Left lung (tissue), 10 donors: ENCODE data around the gene FHIT. TPM values are rescaled to one million over a fixed set of nuclear protein-coding genes. Genes with fewer than 3 reads are reported as not detected.

Experiments
- ATAC-seq: fragments of 200-7000 bp; cut with Tn5 transposase; one replicate; pipeline ENCODE4 v1.9.1; 2020; ENCODE audit warnings: moderate library complexity
- DNase-seq, 4 donors: peaks; one replicate each; pipeline ENCODE4 v3.0.0-alpha.2; 2013 to 2020
- H3K27ac ChIP-seq, 2 donors: fragments of 200-600 bp; sonication (generic) in 1 of 2; one replicate each; pipeline versions ENCODE4 v1.5.0 to v1.8.0; 2020 to 2021
- H3K27me3 ChIP-seq, 2 donors: fragments of 200-600 bp; sonication (generic) in 1 of 2; one replicate each; pipeline versions ENCODE4 v1.5.0 to v1.8.0; 2020 to 2021
- H3K36me3 ChIP-seq, 2 donors: fragments of 200-600 bp; sonication (generic) in 1 of 2; one replicate each; pipeline versions ENCODE4 v1.5.0 to v1.8.0; 2020 to 2021
- H3K4me1 ChIP-seq, 2 donors: fragments of 200-600 bp; one replicate each; pipeline ENCODE4 v1.8.0; 2021
- H3K4me3 ChIP-seq, 2 donors: fragments of 200-600 bp; sonication (generic) in 1 of 2; one replicate each; pipeline versions ENCODE4 v1.5.0 to v1.8.0; 2020 to 2021; ENCODE audit warnings: mild to moderate bottlenecking in 1 of 2
- H3K9me3 ChIP-seq, 2 donors: fragments of 200-600 bp; sonication (generic) in 1 of 2; one replicate each; pipeline versions ENCODE4 v1.5.0 to v1.8.0; 2020 to 2021
- intact Hi-C, 2 donors: fragments of 100-400 bp; cut with DNase I; formaldehyde crosslinking; loops; one replicate each; pipeline versions ENCODE4 v1.11.2 to v1.14.2; 2022
- polyA plus RNA-seq, 6 donors: library from polyadenylated mRNA; unstranded; fragments of 120-200 nt; gene quantifications; one replicate each; pipeline ENCODE4 v1.2.1, GENCODE V29; 2013; ENCODE audit not compliant: insufficient read length in 6 of 6
- total RNA-seq, 2 donors: library from RNA; stranded (reverse); fragmentation: NEBNext Ultra II Directional; extraction: Animal tissue kit (Norgen Biotek cat#: 25700); gene quantifications; one replicate each; pipeline ENCODE4 v1.2.1, GENCODE V29; 2021
- TF ChIP-seq, protein P1 (sequence below), 2 donors: fragments of 200-600 bp; sonication (generic) in 1 of 2; IDR thresholded peaks; one replicate each; pipeline versions ENCODE4 v1.5.0 to v1.8.0; 2021; ENCODE audit warnings: antibody characterized with exemption in 2 of 2
- donor health status: DM: no; HTN: yes; CAD: no.
- donor health status: DM: no; HTN: no; CAD: no.

The FHIT gene
- total and polyA plus RNA-seq, 8 donors, result 8.5 to 16.3 (median 9.7) TPM

DNA sequence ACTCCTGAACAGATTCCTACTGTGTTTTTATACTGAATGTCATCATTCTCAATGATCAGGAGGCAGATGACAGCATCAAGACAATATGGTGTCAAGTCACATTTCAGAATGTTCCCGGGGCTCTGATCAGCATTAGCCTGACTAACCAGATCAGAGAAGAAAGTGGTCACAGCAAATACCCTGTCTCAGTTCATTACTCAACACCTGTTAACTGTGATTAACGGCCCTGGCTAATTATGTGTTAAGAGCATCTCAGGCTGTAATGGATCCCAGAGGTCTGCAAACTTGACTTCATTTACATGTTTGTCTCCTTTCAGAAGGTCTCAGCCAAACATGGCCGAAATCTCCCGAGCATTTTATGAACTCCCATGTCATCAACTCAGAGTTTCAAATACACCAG lies 833.7 kb downstream of the FHIT start:
- TF ChIP-seq, protein P1, sequence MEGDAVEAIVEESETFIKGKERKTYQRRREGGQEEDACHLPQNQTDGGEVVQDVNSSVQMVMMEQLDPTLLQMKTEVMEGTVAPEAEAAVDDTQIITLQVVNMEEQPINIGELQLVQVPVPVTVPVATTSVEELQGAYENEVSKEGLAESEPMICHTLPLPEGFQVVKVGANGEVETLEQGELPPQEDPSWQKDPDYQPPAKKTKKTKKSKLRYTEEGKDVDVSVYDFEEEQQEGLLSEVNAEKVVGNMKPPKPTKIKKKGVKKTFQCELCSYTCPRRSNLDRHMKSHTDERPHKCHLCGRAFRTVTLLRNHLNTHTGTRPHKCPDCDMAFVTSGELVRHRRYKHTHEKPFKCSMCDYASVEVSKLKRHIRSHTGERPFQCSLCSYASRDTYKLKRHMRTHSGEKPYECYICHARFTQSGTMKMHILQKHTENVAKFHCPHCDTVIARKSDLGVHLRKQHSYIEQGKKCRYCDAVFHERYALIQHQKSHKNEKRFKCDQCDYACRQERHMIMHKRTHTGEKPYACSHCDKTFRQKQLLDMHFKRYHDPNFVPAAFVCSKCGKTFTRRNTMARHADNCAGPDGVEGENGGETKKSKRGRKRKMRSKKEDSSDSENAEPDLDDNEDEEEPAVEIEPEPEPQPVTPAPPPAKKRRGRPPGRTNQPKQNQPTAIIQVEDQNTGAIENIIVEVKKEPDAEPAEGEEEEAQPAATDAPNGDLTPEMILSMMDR (IDR thresholded peaks at IDR 0.05), result no peak
- no peaks in the 10 kb centered on the region for H3K9me3 ChIP-seq
- no peak overlapping the region for H3K4me3 ChIP-seq
- intact Hi-C loops, result no loop called here
- H3K4me1 ChIP-seq, result no peaks in the 10 kb centered on the region
- no peaks in the 10 kb centered on the region for H3K27me3 ChIP-seq
- ATAC-seq, result no peak
- H3K27ac ChIP-seq, result no peak overlapping the region
- H3K36me3 ChIP-seq, result no peaks in the 10 kb centered on the region
- no peak for DNase-seq

DNA sequence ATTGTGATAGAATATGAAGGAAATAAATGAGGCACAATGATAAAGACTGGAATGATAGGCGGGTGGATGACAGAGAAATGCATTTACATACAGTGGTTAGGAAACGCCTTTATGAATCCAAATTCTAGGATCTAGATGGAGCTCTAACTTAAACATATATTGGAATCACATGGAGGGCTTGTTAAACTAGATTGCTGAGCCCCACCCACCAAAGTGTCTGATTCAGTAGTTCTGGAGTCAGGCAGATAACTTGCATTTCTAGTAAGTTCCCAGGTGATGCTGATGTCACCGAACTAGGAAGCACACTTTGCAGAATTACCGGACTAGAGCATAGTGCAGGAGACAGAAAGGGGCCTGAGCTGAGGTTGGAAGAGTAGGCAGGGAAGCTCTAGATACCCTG lies 837.2 kb downstream of the FHIT start:
- intact Hi-C loops, result no loop called here
- no peak for ATAC-seq
- TF ChIP-seq, protein P1 (IDR thresholded peaks at IDR 0.05), result no peak

DNA sequence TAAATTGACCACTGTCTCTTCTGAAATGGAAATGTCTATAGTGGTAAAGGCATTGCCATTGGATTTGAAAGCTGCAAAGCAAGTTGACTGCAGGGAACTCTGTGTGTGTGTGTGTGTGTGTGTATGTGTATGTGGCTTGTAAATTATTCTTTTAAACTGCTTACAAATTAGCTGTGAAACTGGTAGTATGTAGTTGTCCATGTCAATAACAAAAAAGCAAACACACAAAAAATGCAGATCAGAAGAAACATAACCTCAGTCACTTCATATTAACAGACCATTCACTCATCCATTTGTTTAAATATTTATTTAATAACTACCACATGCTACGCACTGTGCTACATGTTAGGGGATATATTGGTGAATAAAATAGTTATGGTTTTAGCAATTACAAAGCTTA lies 837.7 kb downstream of the FHIT start:
- intact Hi-C loops, result no loop called here
- TF ChIP-seq, protein P1 (IDR thresholded peaks at IDR 0.05), result no peak
- ATAC-seq (no peak), DNase-seq (peak in 2 of 4 donors; percentile 19 to 36)
- Histone ChIP-seq H3K27ac (no peak overlapping the region), H3K27me3 (no peaks in the 10 kb centered on the region), H3K4me1 (no peaks in the 10 kb centered on the region), H3K9me3 (no peaks in the 10 kb centered on the region), H3K4me3 (no peak overlapping the region), H3K36me3 (no peaks in the 10 kb centered on the region)

More for the DNA sequence above, 837.2 kb downstream of the FHIT start:
- H3K9me3 ChIP-seq, result no peaks in the 10 kb centered on the region
- no peaks in the 10 kb centered on the region for H3K36me3 ChIP-seq
- H3K27ac ChIP-seq, result no peak overlapping the region
- no peak overlapping the region for H3K4me3 ChIP-seq
- no peaks in the 10 kb centered on the region for H3K27me3 ChIP-seq
- no peaks in the 10 kb centered on the region for H3K4me1 ChIP-seq
- DNase-seq, result no peak

DNA sequence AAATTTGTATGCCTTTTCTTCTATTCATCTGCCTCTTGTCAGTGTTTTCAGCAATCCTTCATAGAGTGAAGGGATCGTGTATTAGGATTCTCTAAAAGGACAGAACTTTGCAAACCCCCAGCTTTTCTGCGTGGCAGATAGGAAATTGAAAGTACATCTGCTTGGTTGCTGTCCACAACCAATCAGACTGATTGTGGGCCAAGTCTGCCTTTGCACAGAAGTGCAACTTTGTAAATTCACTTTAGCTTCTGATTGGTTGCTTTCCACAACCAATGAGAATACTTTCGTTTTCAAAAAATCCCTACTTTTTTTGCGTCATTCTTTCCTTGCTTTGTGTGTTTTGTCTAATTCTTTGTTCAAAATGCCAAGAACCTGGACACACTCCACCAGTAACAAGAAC lies 847.4 kb downstream of the FHIT start:
- Histone ChIP-seq H3K27ac (no peak overlapping the region), H3K4me3 (no peak overlapping the region), H3K9me3 (no peaks in the 10 kb centered on the region), H3K27me3 (no peaks in the 10 kb centered on the region), H3K36me3 (no peaks in the 10 kb centered on the region), H3K4me1 (no peaks in the 10 kb centered on the region)
- intact Hi-C loops, result no loop called here
- TF ChIP-seq, protein P1 (IDR thresholded peaks at IDR 0.05), result no peak
- no peak for ATAC-seq
- no peak for DNase-seq

DNA sequence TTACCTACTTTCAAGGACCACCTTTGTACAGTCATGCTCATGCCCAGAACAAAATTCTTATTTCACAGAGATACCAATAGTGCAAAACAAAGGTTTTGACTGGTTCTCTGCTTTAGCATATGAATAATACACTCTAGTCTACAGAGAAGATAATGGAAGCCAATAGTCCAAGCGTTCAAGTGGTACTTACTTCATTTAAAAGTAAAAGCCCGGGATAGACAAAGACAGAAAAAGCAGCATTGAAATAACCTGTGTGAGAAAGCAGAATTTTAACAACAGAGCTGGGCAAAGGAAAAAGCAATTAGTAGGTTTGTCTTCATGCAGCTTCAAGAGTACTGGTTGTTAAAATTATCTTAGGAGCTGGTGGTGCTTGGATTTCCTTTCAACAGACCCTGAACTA lies 848.3 kb downstream of the FHIT start:
- Histone ChIP-seq H3K4me1 (no peaks in the 10 kb centered on the region), H3K4me3 (no peak overlapping the region), H3K36me3 (no peaks in the 10 kb centered on the region), H3K9me3 (no peaks in the 10 kb centered on the region), H3K27me3 (no peaks in the 10 kb centered on the region), H3K27ac (no peak overlapping the region)
- TF ChIP-seq, protein P1 (IDR thresholded peaks at IDR 0.05), result no peak
- intact Hi-C loops, result no loop called here
- no peak for DNase-seq
- ATAC-seq, result no peak
